Measurements from ENCODE around the gene NSL1.

NSL1 gene

GRCh38 chr1:212698467-212699103 is 93.0 kb downstream of the NSL1 start:
- TF ChIP-seq, protein P1, sequence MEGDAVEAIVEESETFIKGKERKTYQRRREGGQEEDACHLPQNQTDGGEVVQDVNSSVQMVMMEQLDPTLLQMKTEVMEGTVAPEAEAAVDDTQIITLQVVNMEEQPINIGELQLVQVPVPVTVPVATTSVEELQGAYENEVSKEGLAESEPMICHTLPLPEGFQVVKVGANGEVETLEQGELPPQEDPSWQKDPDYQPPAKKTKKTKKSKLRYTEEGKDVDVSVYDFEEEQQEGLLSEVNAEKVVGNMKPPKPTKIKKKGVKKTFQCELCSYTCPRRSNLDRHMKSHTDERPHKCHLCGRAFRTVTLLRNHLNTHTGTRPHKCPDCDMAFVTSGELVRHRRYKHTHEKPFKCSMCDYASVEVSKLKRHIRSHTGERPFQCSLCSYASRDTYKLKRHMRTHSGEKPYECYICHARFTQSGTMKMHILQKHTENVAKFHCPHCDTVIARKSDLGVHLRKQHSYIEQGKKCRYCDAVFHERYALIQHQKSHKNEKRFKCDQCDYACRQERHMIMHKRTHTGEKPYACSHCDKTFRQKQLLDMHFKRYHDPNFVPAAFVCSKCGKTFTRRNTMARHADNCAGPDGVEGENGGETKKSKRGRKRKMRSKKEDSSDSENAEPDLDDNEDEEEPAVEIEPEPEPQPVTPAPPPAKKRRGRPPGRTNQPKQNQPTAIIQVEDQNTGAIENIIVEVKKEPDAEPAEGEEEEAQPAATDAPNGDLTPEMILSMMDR (conservative IDR thresholded peaks at IDR 0.05; ENCODE audit: low read depth), result no peak
- CTCF ChIA-PET, result interaction anchor here (1.1 to 2.3 kb wide), 2 partner anchors 27 to 33 kb away, joined by 3 to 10 read pairs; no protein-coding TSS in a partner anchor
- no peak for DNase-seq (ENCODE audit: low spot score)
- POLR2A ChIA-PET (ENCODE audit: low non-redundant PET), result no interaction called here
- H3K27ac ChIP-seq, result no peak overlapping the region

DNA sequence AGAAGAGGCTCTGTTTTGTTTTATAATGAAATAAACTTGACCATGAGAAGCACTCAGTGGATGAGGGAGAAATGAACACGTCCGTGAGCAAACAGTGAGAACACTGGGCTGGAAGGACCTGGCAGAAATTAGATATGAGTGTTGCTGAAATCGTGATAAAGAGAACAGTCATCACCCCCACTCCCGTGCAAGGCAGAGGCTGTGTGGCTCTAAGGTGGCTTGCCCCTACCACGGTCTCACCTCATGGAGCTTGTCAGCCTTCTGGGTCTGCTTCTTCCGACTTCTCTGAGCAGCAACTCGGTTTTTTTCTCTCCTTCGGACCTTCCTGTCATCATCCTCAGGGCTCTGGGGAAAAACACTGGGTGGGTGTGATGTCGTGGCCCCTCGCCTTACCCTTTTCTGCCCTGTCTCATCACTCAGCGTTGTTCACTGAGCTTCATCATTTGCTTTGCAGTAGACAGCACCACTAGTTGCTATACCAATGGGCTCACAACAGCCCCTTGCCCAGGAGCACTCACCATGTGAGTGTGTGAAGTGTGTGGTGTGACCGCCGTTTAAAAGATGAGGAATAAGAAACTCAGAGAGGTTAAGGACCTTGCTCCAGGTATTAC is 94.8 kb downstream of the NSL1 start:
- CTCF ChIA-PET, result interaction anchor here (0.6 to 2.3 kb wide), 2 partner anchors 32 to 90 kb away, joined by 3 to 10 read pairs; no protein-coding TSS in a partner anchor
- no peak overlapping the region for H3K27ac ChIP-seq
- TF ChIP-seq, protein P1 (conservative IDR thresholded peaks at IDR 0.05; ENCODE audit: low read depth), result no peak
- DNase-seq (ENCODE audit: low spot score), result no peak
- POLR2A ChIA-PET (ENCODE audit: low non-redundant PET), result no interaction called here

- TF ChIP-seq, protein P1 (conservative IDR thresholded peaks at IDR 0.05; ENCODE audit: low read depth), result no peak
- POLR2A ChIA-PET (ENCODE audit: low non-redundant PET), result no interaction called here
- H3K27ac ChIP-seq, result no peak overlapping the region
- CTCF ChIA-PET, result interaction anchor here (0.6 kb wide), 2 partner anchors 54 to 1181 kb away, joined by 3 to 4 read pairs; no protein-coding TSS in a partner anchor
- peak; percentile 77 for DNase-seq (ENCODE audit: low spot score)
Observed at GRCh38 chr1:212692774-212693644, 98.6 kb downstream of the NSL1 start.

DNA sequence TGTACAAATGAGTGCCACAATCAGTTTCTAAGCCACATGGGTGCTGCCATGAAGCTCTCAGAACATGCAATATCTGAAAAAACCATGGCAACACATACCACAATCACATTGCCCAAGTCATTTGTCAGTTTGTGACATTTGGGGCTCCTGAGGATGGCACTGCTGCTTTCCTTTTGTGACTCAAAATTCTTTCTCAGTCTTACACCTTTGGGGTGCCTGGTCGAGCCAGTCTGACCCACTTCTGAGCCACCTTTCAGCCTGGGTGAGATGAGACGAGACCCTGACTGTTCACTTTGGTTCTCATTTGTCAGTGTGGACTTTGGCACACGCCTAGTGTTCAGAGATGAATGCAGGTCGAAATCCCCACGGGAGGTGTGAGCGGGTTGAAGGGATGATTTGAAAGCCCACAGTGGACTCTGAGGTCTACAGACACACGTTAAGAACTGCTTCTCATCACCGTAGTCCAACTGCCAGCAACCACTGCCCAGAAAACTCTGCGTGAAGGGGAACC is 100.0 kb downstream of the NSL1 start:
- ChIA-PET POLR2A (ENCODE audit: low non-redundant PET) (no interaction called here), CTCF (no interaction called here)
- H3K27ac ChIP-seq, result no peak overlapping the region
- TF ChIP-seq, protein P1 (conservative IDR thresholded peaks at IDR 0.05; ENCODE audit: low read depth), result no peak
- DNase-seq (ENCODE audit: low spot score), result no peak

GRCh38 chr1:212690816-212691403 is 100.7 kb downstream of the NSL1 start:
- POLR2A ChIA-PET (ENCODE audit: low non-redundant PET), result no interaction called here
- TF ChIP-seq, protein P1 (conservative IDR thresholded peaks at IDR 0.05; ENCODE audit: low read depth), result no peak
- H3K27ac ChIP-seq, result no peak overlapping the region
- CTCF ChIA-PET, result no interaction called here
- DNase-seq (ENCODE audit: low spot score), result no peak

All from RWPE1 (cell line).